ENCODE measurements around the gene NEUROG1.

NEUROG1 gene

GRCh38 chr5:135535820-135536801 lies at the start of gene NEUROG1:
Gene NEUROG1 (minus strand): TSS chr5:135535964. CDS start chr5:135535690, 274 bp downstream.
- DNase-seq (ENCODE audit: low read depth in 2 of 2), result no peak

- no peak for DNase-seq (ENCODE audit: low read depth in 2 of 2)
Measured at GRCh38 chr5:135584918-135585317, 49.2 kb upstream of the NEUROG1 start.

DNA sequence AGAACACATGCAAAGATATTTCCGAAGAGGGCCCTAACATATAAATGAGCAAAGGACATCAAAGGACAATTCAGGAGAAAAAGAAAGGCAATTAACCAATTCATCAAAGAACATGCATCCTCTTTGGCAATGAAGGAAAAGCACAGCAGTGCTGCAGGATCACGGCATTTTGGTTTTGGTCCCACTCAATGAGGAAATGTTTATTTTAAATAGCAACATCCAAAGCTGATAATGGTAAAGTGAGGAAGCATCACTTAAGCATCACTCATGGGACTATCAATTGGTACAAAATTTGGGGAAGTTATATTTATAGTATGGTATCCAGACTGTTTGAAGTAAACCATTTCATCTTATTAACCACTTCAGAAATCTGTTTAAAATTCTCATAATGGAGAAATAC lies 48.5 kb upstream of the NEUROG1 start:
- no peak for DNase-seq (ENCODE audit: low read depth in 2 of 2)

DNA sequence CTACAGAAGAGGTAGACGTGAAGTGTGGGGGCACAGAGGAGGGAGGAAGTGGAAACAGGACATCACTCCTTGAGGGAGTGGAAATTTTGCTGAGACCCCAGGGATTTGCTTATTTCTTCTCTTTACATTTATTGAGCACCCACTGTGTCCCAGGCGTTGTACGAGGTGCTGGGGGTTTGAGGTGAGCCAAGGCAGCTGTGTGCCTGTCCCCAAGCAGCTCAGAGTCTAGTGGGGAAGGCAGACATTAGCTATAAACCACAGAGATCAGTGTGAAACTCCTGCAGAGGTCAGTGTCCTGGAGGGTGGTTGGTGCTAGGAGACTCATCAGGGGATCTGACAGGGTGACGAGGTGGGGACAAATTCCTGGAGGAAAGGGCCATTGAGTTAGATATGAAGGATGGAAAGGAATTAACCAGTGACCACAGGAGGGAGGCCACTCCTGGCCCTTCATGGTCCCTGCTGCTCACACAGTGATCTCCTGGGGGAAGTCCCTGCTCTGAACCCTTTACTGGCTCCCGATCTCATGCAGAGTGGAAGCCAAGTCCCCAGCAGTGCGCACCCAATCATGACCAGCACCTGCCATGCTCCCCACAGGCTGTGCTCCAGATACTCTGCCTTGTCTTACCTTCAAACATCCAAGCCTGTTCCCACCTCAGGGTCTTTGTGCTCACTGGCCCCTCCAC lies 46.5 kb upstream of the NEUROG1 start:
- no peak for DNase-seq (ENCODE audit: low read depth in 2 of 2)

GRCh38 chr5:135578685-135579341 lies 43.0 kb upstream of the NEUROG1 start, which contains the start of gene CXCL14:
Gene CXCL14 (minus strand): TSS chr5:135578991. CDS start chr5:135578778, 213 bp downstream.
- DNase-seq (ENCODE audit: low read depth in 2 of 2), result peak; percentile 61 to 64

DNA sequence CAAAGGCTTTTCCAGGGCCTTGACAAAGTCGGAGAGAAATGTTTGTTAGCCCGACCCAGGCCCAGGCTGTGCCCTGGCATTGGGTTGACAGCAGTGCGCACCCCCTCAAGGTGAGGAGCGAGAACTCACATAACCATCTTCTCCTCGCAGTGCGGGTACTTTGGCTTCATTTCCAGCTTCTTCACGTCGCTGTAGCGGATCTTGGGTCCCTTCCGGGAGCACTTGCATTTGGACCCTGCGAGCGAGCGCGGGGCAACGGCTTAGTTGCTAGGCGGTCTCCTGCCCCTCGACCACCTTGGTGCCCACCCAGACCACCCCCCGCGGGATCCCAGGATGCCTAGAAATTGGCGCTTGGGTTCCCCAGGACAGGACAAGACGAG lies 42.5 kb upstream of the NEUROG1 start:
- DNase-seq (ENCODE audit: low read depth in 2 of 2), result no peak

DNA sequence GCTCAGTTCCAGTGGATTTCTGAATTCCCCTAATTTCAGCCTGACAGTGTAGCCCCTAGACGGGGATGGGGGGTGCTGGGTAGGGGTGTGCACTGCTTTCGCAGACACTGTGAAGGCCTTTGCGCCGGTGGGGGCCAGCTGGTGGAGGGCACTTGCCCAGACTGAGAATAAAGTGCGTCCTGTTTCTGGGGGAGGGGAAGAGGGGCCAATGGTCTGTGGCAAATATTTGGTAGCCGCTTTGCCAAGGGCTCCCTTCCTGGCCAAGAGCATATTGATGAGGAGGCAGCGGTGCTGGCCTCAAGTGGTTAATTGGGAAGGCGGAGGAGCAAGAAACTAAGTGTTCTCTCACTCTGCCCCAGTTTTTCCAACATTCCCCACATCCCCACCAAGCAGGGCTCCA lies 41.7 kb upstream of the NEUROG1 start:
- no peak for DNase-seq (ENCODE audit: low read depth in 2 of 2)

DNA sequence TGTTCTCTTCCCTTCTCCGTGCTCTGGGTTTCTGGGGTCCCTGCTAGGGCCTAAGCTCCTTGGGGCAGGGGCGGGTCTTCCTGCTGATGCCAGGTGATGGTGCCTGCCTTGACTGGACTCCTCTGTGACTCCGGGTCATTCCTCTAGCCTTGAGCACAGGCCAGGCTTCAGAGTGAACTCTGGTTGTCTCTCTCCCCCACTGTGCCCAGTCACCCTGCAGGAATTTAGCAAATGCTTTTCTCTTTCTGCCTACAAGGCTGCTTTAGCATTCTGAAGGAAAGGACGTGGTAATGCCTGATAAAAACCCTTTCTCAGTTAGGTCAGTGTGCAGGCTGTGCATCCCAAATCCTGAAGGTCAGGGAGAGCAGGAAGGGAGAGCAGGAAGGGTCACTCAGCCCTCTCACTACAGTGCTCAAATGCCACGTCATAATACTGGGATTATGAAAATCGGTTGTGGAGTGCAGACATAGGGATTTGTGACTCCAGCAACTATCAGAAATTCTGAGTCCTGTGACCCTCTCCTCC lies 40.4 kb upstream of the NEUROG1 start:
- DNase-seq (ENCODE audit: low read depth in 2 of 2), result no peak

DNA sequence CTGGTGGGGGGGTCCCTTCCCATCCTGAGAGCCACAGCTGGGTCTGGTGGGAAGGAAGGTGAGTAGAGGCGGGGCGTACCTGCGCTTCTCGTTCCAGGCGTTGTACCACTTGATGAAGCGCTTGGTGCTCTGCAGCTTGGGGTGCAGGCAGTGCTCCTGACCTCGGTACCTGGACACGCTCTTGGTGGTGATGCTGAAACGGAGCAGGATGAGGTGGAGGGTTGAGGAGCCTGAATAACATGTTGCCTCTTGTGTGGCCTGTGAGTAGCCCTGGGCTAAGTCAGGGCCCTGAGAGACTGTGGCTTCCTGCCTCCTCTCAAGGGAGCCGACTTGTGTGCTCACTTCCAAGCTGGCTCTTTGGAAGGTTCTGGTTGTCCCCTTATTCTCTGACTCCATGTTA lies 38.7 kb upstream of the NEUROG1 start:
- DNase-seq (ENCODE audit: low read depth in 2 of 2), result no peak

GRCh38 chr5:135571902-135572301 lies 36.1 kb upstream of the NEUROG1 start:
- DNase-seq (ENCODE audit: low read depth in 2 of 2), result no peak

DNA sequence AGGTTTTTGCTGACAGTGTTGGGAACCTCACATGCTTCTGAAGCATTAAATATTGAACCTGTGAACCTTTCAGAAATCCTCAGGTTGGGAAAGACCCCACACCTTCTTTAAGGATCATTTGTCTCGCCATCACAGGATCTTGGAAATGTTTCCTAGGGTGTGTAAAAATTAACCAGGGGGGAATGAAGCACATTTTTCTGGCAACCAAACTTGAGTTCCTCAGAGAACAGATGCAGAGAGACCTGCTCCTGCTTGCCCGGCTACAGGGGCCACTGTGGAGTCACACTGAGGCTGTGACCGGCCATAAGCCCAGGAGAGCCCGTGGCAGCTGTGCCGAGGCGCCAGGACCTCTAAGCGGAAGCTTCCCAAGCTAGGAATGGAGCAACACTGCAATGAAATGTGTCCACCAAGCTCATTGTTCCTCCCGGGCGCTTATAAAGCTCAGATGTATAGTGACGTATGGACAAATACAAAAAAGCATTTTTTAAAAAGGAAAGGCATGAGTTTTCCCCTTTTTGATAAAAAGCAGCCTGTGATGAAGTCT lies 35.4 kb upstream of the NEUROG1 start:
- DNase-seq (ENCODE audit: low read depth in 2 of 2), result no peak

GRCh38 chr5:135570453-135570764 lies 34.6 kb upstream of the NEUROG1 start:
- no peak for DNase-seq (ENCODE audit: low read depth in 2 of 2)

DNA sequence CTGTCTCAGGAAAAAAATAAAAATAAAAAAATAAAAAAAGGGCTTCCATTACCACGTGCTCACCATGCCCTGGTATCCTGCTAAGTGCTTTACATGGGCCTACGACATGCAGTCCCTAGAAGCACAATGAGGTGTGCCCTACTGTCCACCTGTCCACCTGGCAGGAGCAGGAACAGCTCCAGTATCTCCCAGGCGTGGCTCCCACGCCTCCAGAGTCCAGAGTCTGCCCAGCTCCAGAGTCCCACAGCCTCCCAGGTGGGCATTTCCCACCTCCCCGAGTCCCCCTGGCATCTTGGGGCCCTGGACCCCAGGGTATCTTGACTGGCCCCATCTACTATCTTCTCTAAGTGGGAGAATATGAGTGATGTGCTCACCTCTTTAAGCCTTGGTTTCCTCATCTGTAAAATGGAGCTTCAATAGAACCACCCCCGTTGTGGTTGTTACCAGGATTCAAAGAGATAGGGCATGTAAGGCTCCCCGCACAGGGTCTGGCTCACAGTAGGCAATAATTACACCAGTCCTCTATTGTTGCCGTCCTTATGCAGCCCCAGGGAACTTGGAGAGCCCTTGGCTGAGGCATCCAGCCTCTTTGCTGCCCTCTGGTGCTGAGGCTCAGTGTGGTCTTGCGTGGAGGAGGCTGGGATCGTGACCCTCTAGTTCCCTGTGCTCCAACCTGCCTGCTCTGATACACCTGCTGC lies 34.1 kb upstream of the NEUROG1 start:
- no peak for DNase-seq (ENCODE audit: low read depth in 2 of 2)

DNA sequence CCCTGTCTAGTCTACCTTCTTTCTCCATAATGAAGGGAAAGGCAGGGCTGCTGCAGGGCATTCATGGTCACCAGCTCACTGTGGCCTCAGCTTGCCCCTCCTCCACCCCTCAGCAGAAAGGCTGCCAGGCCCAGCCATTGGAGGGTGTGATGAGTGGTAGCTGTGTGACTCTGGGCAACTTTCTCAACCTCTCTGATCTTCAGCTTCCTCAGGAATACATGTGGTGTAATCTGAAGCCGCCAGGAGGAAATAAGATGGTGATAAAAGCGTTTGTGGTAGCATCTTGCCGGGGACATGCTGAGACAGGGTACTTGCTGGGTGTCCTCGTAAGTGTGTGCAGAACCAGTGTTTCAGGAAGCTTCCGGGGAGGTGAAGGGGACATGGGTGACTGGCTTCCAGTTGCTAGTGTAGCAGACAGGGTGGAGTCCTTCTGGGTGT lies 33.2 kb upstream of the NEUROG1 start:
- no peak for DNase-seq (ENCODE audit: low read depth in 2 of 2)

GRCh38 chr5:135568246-135568645 lies 32.5 kb upstream of the NEUROG1 start:
- DNase-seq (ENCODE audit: low read depth in 2 of 2), result no peak

GRCh38 chr5:135567661-135568060 lies 31.9 kb upstream of the NEUROG1 start:
- no peak for DNase-seq (ENCODE audit: low read depth in 2 of 2)

- no peak for DNase-seq (ENCODE audit: low read depth in 2 of 2)
Measured at GRCh38 chr5:135566422-135567400, 30.9 kb upstream of the NEUROG1 start.

- DNase-seq (ENCODE audit: low read depth in 2 of 2), result no peak
Measured at GRCh38 chr5:135565725-135566421, 30.1 kb upstream of the NEUROG1 start.

DNA sequence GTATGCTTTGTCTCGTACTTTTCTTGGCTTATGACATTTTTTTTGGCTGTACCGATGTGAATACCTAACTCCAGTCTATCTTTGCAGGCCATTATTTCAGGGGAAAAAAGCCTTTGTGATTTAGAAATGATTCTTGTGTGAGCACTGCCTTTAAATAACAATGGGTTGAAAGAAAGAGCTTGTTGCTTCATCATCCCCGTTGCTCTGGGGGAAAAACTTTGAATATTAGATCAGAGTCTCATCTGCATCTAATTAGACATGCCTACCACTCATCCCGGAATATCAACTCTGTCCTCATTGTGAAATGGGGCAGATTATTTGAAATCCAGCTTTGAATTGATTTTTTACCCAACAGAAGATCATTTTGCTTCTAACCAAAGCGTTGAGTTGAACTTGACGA lies 29.5 kb upstream of the NEUROG1 start:
- peak; percentile 41 to 46 for DNase-seq (ENCODE audit: low read depth in 2 of 2)
